Mesendoderm (in vitro differentiated cells): Measurements from ENCODE around the gene MCCD1. TPM values are rescaled to one million over a fixed set of nuclear protein-coding genes. Genes with fewer than 3 reads are reported as not detected.

Experiments used
- DNase-seq: peaks from one replicate; pipeline ENCODE4 v3.0.0; 2013
- H2AK5ac ChIP-seq: 2 replicates; pipeline ENCODE4 v1.6.1; 2013; ENCODE audit warnings: low read length, inconsistent platforms
- H2BK120ac ChIP-seq: 2 replicates; pipeline ENCODE4 v1.6.1; 2013; ENCODE audit warnings: low read depth, mild to moderate bottlenecking, low read length, moderate library complexity, mixed read lengths
- H2BK15ac ChIP-seq: replicated peaks from 2 replicates; pipeline ENCODE4 v1.6.1; 2013; ENCODE audit warnings: low read depth, mild to moderate bottlenecking, moderate library complexity
- H2BK5ac ChIP-seq: 2 replicates; pipeline ENCODE4 v1.6.1; 2013; ENCODE audit warnings: low read length, inconsistent platforms
- H3K18ac ChIP-seq: 2 replicates; pipeline ENCODE4 v1.6.1; 2013; ENCODE audit warnings: mild to moderate bottlenecking, low read length, mixed read lengths
- H3K23ac ChIP-seq: one replicate; pipeline ENCODE4 v1.6.1; 2013; ENCODE audit warnings: low read length
- H3K27ac ChIP-seq: 2 replicates; pipeline ENCODE4 v1.5.1; 2013; ENCODE audit warnings: low read depth, mild to moderate bottlenecking, inconsistent platforms, low read length, moderate library complexity
- H3K27me3 ChIP-seq: 2 replicates; pipeline ENCODE4 v1.6.1; 2013; ENCODE audit warnings: low read length, control low read depth, mild to moderate bottlenecking, inconsistent platforms; ENCODE audit not compliant: insufficient read depth, poor library complexity
- H3K36me3 ChIP-seq: 2 replicates; pipeline ENCODE4 v1.6.1; 2013; ENCODE audit warnings: low read length, inconsistent platforms; ENCODE audit not compliant: control insufficient read depth, insufficient read depth
- H3K4ac ChIP-seq: one replicate; pipeline ENCODE4 v1.6.1; 2013; ENCODE audit warnings: low read depth, mild to moderate bottlenecking, low read length, moderate library complexity
- H3K4me1 ChIP-seq: 2 replicates; pipeline ENCODE4 v1.6.1; 2013; ENCODE audit warnings: low read depth, low read length, inconsistent platforms; ENCODE audit not compliant: control insufficient read depth
- H3K4me2 ChIP-seq: 2 replicates; pipeline ENCODE4 v1.6.1; 2013; ENCODE audit warnings: low read length
- H3K4me3 ChIP-seq: 2 replicates; pipeline ENCODE4 v1.5.1; 2013; ENCODE audit warnings: mild to moderate bottlenecking, low read length
- H3K56ac ChIP-seq: one replicate; pipeline ENCODE4 v1.6.1; 2013; ENCODE audit warnings: low read length
- H3K79me1 ChIP-seq: 2 replicates; pipeline ENCODE4 v1.6.1; 2013; ENCODE audit warnings: low read length, inconsistent platforms
- H3K79me2 ChIP-seq: 2 replicates; pipeline ENCODE4 v1.6.1; 2013; ENCODE audit warnings: mild to moderate bottlenecking, low read length; ENCODE audit not compliant: control insufficient read depth, insufficient read depth
- H3K9ac ChIP-seq: 2 replicates; pipeline ENCODE4 v1.6.1; 2013; ENCODE audit warnings: low read length, inconsistent platforms
- H4K5ac ChIP-seq: one replicate; pipeline ENCODE4 v1.6.1; 2013; ENCODE audit warnings: low read length
- H4K8ac ChIP-seq: one replicate; pipeline ENCODE4 v1.6.1; 2013; ENCODE audit warnings: low read depth, mild to moderate bottlenecking, control low read depth, low read length, moderate library complexity
- WGBS: extraction: QIAGEN DNeasy Blood & Tissue Kit; methylation state at CpG from one replicate; pipeline ENCODE4 v1.1.7; 2013; ENCODE audit warnings: low lambda C conversion rate, missing lambda C conversion rate; ENCODE audit not compliant: insufficient coverage; ENCODE audit errors: extremely low coverage; 5-methylcytosine and 5-hydroxymethylcytosine counted together
- polyA plus RNA-seq, 2 experiments: library from polyadenylated mRNA; stranded (reverse); fragments of 200-250 nt; gene quantifications; one replicate each; pipeline ENCODE4 v1.2.3, GENCODE V29; 2013

MCCD1 gene, protein sequence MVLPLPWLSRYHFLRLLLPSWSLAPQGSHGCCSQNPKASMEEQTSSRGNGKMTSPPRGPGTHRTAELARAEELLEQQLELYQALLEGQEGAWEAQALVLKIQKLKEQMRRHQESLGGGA
- not detected for polyA plus RNA-seq (2013, experiment 1 of 2)
- not detected for polyA plus RNA-seq (2013, experiment 2 of 2)

DNA sequence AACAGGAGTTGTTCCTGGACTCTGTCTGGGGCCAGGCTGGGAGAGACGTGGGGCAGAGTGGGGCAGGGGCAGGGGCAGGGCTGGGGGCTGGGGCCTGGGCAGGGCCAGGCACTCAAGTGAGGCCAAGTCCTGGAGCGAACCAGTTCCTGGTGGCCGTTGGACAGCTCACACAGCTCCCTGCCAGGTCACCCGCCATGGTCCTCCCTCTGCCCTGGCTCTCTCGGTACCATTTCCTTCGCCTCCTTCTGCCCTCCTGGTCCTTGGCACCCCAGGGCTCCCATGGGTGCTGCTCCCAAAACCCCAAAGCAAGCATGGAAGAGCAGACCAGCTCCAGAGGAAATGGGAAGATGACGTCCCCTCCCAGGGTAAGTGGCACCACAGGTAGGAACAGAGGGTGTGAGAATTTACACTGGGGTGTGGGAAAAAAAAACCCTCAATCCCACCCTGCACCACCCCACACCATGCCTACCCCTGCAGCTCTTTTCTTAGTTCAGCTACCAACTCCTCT lies at the start of gene MCCD1:
Gene MCCD1, plus strand, starts transcription at position 142 of the 508 bp plus-strand sequence. Its CDS starts 53 bp downstream, at position 195.
- DNase-seq: no peak
- Histone ChIP-seq H3K27me3 (no peaks in the 10 kb centered on the region), H4K5ac (no peak within 1 kb of the TSS), H3K18ac (no peak within 1 kb of the TSS), H2BK15ac (no peak within 1 kb of the TSS), H3K27ac (no peak within 1 kb of the TSS), H3K56ac (no peak within 1 kb of the TSS), H3K4me3 (no peak within 1 kb of the TSS), H4K8ac (no peak within 1 kb of the TSS), H3K4me2 (no peak within 1 kb of the TSS), H3K23ac (no peak within 1 kb of the TSS), H2BK5ac (no peak within 1 kb of the TSS), H3K36me3 (peaks cover 20% of the 10 kb centered on the region), H3K4ac (no peak within 1 kb of the TSS), H2AK5ac (no peak within 1 kb of the TSS), H3K9ac (no peak within 1 kb of the TSS), H3K4me1 (peaks cover 2% of the 10 kb centered on the region), H3K79me2 (no peaks in the 10 kb centered on the region), H2BK120ac (no peak within 1 kb of the TSS), H3K79me1 (peaks cover 12% of the 10 kb centered on the region)
- no CpG with 5 or more reads among the region's 7 CpGs for WGBS

DNA sequence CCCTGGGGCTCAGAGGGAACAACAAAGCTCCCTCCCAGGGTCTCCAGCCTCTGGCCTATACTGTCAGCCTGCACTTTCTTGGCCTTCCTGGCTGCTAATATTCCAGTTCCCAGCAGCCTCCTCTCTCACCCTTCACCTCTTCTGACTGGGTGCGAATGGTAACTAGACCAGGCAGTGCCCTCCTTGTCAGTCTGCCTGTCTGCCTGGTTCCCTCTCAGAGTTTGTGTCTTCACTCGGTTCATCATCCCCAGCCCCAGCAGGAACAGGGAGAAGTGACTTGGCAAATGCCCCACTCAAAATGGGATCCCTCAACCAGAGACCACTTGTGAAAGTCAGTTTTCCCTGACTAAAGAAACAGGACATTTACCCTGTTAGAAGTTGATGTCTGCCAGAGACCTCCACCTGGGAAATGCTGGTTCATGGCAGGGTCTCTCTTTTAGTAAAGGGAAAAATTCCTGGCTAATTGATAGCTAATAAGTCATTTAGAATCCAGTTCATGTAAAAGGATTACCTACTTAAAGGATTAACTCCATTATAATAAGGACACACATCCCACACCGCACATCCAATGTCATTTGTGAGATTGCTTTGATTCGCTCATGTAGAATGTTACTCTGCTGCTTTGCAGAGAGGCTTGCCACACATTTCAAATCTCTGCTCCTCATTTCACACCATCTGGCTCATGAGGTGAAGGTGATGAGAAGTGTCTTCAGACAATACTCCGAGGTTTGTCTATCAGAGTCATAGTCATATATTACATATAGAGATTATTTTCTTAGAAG lies 49.4 kb upstream of the MCCD1 start:
- H3K56ac ChIP-seq: no peak overlapping the region
- no peak overlapping the region for H3K9ac ChIP-seq
- no peak overlapping the region for H2AK5ac ChIP-seq
- H3K23ac ChIP-seq: no peak overlapping the region
- no peaks in the 10 kb centered on the region for H3K79me2 ChIP-seq
- no peak for DNase-seq
- H3K27me3 ChIP-seq: no peaks in the 10 kb centered on the region
- H3K4me3 ChIP-seq: no peak overlapping the region
- no peak overlapping the region for H2BK15ac ChIP-seq
- no peak overlapping the region for H4K8ac ChIP-seq
- H2BK120ac ChIP-seq: no peak overlapping the region
- no peak overlapping the region for H3K18ac ChIP-seq
- H4K5ac ChIP-seq: no peak overlapping the region
- H2BK5ac ChIP-seq: no peak overlapping the region
- no CpG with 5 or more reads among the region's 5 CpGs for WGBS
- no peak overlapping the region for H3K4ac ChIP-seq
- H3K27ac ChIP-seq: no peak overlapping the region
- no peaks in the 10 kb centered on the region for H3K36me3 ChIP-seq
- H3K4me1 ChIP-seq: no peaks in the 10 kb centered on the region
- no peak overlapping the region for H3K4me2 ChIP-seq
- H3K79me1 ChIP-seq: no peaks in the 10 kb centered on the region

DNA sequence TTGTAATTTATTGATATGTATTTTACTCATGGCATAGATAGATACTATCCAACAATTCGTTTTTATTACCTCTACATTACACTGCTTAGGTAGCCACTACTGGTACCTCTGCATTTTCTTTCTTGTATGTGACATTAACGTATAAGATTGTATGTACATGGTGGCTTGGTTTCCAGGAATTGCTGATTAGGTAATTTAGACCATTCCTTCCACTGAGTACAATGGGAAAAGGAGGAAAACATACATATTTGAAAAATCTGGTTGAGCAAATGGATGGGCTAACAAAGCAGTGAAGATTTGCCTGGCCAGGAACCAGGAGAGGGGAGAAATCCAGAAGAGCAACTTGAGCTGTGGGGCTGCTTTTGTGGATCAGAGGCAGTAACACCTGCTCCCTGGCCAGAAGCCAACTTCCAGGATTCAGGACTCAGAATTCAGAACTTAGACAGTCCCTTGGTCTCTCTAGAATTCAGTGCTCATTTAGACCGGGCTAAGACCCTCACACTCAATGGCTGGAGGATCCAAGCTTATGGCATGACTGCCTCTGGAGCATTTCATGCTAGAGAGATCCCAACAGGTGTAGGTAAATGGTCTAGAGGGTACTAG lies 48.7 kb upstream of the MCCD1 start:
- Histone ChIP-seq H3K27me3 (no peaks in the 10 kb centered on the region), H3K4me3 (no peak overlapping the region), H3K4me2 (no peak overlapping the region), H2AK5ac (no peak overlapping the region), H4K8ac (no peak overlapping the region), H3K4ac (no peak overlapping the region), H2BK5ac (no peak overlapping the region), H3K4me1 (no peaks in the 10 kb centered on the region), H3K56ac (no peak overlapping the region), H3K36me3 (no peaks in the 10 kb centered on the region), H3K23ac (no peak overlapping the region), H3K79me1 (no peaks in the 10 kb centered on the region), H3K9ac (no peak overlapping the region), H2BK15ac (no peak overlapping the region), H3K27ac (no peak overlapping the region), H2BK120ac (no peak overlapping the region), H4K5ac (no peak overlapping the region), H3K79me2 (no peaks in the 10 kb centered on the region), H3K18ac (no peak overlapping the region)
- WGBS: no CpG with 5 or more reads among the region's 3 CpGs
- DNase-seq: no peak

DNA sequence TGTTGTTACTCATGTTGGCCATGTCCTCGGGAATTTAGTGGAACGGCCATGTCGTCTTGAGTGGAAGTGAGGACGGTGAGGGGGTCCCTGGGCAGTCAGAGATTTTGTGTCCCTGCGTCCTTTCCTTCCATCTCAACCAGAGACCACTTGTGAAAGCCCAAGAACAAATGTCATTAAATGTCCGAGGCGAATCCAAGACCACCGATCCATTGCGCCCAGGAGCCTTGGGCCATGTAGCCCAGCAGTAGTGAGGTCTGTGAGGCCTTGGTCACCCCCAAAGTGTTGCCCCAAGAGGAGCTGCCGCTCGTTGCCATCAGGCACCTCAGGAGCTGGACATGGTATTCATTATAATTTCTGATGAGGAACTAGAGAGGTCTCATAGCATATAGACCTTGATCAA lies 48.2 kb upstream of the MCCD1 start:
- no CpG with 5 or more reads among the region's 11 CpGs for WGBS
- H3K4ac ChIP-seq: no peak overlapping the region

DNA sequence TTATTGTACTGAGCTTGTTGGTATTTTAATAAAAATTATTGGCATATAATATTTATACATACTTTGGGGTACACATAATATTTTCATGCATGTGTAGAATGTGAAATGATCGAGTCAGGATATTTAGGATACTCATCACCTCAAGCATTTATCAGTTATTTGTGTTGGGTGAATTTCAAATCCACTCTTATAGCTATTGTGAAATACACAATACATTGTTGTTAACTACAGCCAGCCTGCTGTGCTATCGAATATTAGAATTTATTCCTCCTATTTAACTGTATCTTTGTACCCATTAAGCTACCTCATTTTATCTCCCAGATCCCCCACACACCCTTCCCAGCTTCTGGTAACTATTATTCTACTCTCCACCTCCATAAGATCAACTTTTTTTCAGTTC lies 45.4 kb upstream of the MCCD1 start:
- Histone ChIP-seq H2BK15ac (no peak overlapping the region), H4K5ac (no peak overlapping the region), H3K4me3 (no peak overlapping the region), H3K27ac (no peak overlapping the region), H3K23ac (no peak overlapping the region), H2BK120ac (no peak overlapping the region), H3K18ac (no peak overlapping the region), H3K4me1 (no peaks in the 10 kb centered on the region), H3K79me1 (no peaks in the 10 kb centered on the region), H3K56ac (no peak overlapping the region), H3K36me3 (no peaks in the 10 kb centered on the region), H3K9ac (no peak overlapping the region), H3K27me3 (no peaks in the 10 kb centered on the region), H4K8ac (no peak overlapping the region), H2BK5ac (no peak overlapping the region), H3K4ac (no peak overlapping the region), H2AK5ac (no peak overlapping the region), H3K4me2 (no peak overlapping the region), H3K79me2 (no peaks in the 10 kb centered on the region)
- WGBS: no CpG with 5 or more reads among the region's 2 CpGs
- DNase-seq: no peak

More for the DNA sequence above, 48.2 kb upstream of the MCCD1 start:
- Histone ChIP-seq H2AK5ac (no peak overlapping the region), H3K56ac (no peak overlapping the region), H3K79me2 (no peaks in the 10 kb centered on the region), H3K27ac (no peak overlapping the region), H3K9ac (no peak overlapping the region), H2BK15ac (no peak overlapping the region), H3K36me3 (no peaks in the 10 kb centered on the region), H3K23ac (no peak overlapping the region), H3K18ac (no peak overlapping the region), H3K79me1 (no peaks in the 10 kb centered on the region), H4K8ac (no peak overlapping the region), H3K27me3 (no peaks in the 10 kb centered on the region), H3K4me3 (no peak overlapping the region), H4K5ac (no peak overlapping the region), H2BK120ac (no peak overlapping the region), H2BK5ac (no peak overlapping the region), H3K4me1 (no peaks in the 10 kb centered on the region), H3K4me2 (no peak overlapping the region)
- DNase-seq: no peak
